T-helper 1 cell treated with Interleukin-12 subunit alpha and Interleukin-12 subunit beta and Interleukin-4 antibody, amounts not matched to agents 30 ng/mL and 1 ng/mL, for 36 hours (primary cell): ENCODE results near the gene EIF6. TPM values are rescaled to one million over a fixed set of nuclear protein-coding genes. Genes with fewer than 3 reads are reported as not detected.
"Not testable (repeated sequence)": the region's sequence is repeated elsewhere in the genome, so short reads cannot be mapped to it uniquely, and the experiment has no call there.

Source experiments
- intact Hi-C: fragments of 100-400 bp; cut with micrococcal nuclease; formaldehyde crosslinking; loops from one replicate; pipeline ENCODE4 v1.15.1; 2024
- total RNA-seq: library from RNA; stranded (reverse); gene quantifications from 2 replicates; pipeline ENCODE4 v1.2.3, GENCODE V29; 2022

The EIF6 gene
- 115 and 118 TPM in 2 replicates for total RNA-seq

DNA sequence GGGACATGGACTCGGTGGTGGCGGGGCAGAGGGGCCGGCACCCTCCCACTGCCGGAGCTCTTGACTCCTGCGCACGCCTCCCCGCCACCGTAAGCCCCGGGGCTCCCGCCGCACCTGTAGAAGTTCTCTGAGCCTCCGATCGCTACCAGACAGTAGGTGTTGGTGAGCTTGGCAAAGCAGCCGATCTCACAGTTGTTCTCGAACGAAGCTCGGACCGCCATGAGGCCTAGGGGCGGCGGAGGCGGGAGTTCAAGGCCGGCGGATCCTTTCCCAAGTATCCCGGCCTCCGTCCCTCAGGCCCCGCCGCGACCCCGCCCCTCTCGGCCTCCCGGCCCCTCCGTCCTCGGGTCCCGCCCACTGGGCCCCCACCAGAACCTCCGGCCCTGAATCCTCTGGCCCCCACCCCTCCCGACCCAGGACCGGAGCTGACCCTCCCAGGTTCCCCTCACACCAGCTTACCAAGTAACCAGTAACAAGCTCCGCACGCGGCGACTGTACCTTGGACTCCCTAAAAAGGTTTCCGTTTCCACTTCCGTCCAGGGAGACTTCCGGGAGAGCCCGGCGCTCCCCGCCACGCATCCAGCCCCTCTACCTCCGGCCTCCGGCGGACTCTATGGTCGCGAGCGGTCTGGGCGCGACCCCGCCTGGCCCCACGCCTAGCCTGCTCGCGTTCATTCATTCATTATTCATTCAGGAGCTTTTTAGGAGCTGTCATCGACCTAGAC, at the start of gene EIF6:
EIF6 (minus strand) TSS at position 506 of the 725 bp plus-strand sequence; CDS start at position 221, 285 bp downstream.
- intact Hi-C loops = loop anchor here (1.0 to 10.0 kb wide), 7 partner anchors 20 to 668 kb away; partner anchors contain the start of genes ACSS2, CPNE1, ERGIC3 and RBM12

DNA sequence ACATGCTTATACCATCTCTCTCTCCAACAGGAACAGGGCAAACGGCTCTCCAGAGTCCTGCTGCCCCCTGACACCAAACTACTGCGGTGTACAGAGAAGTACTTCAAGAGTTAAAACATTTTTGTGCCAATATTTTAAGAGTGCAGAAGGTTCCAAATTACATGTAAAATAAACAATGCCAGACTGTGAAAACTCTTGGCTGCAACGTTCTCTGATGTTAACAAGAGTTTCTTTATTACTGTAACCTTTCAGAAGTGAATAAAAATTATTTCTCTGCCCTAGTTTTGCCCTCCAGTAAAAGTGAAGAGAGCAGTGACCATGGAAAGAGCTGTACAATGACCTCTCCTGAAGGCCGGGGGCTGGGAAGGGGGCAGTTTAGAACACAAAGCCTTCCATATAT, 49.0 kb upstream of the EIF6 start:
- intact Hi-C loops = no loop called here

DNA sequence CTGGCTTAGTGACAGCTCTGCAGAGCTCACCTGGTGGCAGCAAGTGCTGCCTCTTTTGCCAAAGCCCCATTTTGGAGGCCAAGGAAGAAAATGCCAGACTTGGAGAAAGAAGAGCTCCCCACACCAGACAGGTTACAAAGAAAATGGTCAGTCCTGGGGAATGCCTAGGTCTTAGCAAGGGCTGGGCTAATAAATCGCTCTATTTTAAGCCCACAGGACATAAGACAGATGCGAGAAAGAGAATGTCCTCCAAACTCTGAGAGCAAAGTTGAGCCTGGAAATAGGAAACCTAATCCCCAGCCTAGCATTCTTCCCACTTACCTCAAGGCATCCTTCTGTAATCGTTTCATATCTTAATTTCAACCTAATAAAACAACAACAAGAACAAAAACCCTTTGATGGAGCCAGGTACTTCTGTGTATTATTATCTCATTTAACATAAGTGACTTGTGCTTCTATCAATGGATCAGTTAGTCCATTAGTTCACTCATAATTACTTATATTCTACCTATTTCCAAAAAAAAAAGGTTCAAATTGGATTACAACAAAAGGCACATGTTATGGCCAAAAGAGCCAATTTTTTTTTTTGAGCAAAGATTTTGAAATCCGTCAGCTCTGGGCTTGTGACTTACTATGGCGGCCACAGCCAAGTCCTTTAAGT, 48.1 kb upstream of the EIF6 start:
- intact Hi-C loops = no loop called here

DNA sequence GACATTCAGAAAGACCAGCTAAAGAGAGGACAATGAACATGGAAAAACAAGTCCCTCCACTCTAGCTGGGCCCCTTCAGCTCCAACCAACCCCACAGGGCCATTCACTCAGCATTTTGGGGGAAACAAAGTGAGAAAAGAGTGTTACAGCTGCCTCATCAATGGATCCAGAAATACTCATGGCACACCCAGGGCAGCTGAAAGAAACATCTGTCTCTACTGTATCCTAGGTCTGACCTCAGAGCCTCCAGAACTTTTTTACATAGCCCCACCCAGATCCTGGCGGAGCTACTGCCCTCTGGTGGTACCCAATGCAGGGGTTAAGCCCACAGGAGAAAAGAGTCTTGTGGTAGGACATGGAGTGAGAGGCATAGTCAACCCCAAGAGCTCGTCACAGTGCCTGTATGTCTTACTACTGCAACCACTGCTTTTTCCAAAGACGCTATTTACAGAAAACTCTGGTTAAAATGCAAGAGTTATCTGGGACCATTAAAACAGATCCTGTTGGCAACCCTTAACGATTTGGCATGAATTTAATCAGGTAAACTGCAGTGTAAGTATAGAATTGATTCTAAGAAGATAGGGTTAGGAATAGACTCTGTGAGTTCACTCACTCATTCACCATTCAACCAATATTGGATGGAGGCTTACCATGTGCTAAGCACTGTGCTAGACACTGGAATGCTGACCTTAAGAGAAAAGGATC, 45.0 kb upstream of the EIF6 start:
- intact Hi-C loops = loop anchor here (1.0 kb wide), 1 partner anchor 25 kb away; no protein-coding TSS in a partner anchor

DNA sequence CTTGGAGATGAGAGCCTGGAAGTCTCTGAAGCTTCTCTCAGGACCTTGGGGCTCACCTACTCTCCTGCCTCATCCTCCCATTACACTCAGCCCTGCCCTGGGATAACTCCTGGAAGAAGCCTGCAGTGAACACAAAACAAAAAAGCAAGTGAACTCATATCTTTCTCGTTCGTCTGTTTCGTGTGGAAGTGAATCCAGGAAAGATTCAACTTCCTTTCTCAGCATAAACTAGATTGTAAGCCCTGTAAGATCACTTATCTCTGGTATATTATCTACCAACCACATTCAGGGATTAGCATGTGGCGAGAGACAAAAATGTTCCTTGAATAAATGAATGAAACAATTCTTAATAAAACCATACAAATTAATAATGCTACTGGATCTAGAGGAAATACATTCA, 44.1 kb upstream of the EIF6 start:
- intact Hi-C loops = loop anchor here (1.0 kb wide), 1 partner anchor 24 kb away; no protein-coding TSS in a partner anchor

DNA sequence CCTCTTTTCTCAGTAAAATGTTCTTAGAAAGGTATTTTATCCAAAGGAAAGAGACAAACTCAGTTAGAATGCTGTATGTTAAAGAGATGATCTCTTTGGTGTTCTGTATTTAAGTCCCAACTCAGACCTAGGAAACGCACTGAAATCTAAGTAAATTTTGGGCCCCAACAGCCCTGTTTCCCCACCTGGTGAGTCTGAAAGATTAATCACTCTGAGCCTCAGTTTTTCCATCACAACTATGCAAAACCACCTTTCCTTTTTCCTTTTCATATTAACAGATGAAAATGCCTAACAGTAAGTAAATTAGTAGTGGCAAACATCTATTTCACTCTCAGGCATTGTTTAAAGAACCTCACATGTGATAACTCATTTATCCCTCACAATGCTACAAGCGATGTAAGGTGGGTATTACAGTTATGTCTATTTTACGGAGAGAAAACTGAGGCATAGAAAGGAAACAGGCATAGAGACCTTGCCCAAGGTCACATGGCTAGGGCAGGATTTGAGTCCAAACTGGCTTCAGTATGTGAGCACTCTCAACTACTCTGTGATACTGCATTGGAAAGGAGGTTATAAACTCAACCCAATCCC, 43.6 kb upstream of the EIF6 start:
- intact Hi-C loops = no loop called here

DNA sequence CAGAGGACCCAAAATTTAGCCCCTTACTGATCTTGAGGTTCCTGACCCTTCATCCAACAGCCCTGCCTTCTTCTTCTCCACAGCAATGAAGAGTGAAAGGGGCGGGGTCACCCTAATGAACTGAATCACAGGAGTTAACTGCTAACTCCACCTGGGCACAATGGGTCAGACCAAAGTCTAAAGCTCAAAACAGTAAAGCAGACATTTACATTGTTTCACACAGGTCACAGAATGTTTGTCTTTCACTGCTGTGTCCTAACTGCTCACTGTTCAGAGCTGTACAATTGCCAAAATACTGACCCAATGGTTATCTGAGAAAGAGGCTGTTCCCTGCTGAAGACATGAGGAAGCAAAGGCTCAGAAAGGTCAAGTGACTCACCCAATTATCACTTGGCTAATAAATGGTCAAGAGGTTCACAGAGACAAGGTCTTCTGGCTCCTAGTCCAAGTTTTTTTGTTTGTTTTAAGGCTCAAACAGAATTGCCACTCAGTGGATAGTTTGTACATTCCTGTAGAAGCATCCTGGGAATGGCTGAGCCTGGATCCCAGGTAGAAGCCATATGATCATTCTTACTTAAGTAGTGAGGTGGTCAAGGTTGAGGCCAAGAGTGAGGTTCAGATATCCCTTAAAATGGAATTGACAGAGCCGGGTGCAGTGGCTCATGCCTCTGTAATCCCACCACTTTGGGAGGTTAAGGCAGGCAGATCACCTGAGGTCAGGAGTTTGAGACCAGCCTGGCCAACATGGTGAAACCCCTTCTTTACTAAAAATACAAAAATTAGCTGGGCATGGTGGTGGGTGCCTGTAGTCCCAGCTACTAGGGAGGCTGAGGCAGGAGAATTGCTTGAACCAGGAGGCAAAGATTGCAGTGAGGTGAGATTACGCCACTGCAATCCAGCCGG, 42.8 kb upstream of the EIF6 start:
- intact Hi-C loops = no loop called here

DNA sequence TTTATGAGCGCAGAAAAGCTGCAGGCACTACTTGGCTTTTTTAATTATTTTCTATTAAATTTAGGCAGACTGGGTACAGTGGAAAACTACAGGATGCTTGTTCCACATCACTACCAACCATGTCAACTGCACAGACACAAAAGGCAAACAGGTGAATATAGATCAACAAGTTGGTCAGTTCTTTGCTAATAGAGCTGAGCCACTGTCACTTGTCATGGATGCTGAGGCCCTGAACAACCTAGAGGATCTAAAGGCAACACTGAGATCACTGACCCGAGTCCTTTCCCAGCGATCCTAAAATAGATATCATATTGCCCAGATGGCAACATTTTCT, 42.1 kb upstream of the EIF6 start:
- intact Hi-C loops = no loop called here

DNA sequence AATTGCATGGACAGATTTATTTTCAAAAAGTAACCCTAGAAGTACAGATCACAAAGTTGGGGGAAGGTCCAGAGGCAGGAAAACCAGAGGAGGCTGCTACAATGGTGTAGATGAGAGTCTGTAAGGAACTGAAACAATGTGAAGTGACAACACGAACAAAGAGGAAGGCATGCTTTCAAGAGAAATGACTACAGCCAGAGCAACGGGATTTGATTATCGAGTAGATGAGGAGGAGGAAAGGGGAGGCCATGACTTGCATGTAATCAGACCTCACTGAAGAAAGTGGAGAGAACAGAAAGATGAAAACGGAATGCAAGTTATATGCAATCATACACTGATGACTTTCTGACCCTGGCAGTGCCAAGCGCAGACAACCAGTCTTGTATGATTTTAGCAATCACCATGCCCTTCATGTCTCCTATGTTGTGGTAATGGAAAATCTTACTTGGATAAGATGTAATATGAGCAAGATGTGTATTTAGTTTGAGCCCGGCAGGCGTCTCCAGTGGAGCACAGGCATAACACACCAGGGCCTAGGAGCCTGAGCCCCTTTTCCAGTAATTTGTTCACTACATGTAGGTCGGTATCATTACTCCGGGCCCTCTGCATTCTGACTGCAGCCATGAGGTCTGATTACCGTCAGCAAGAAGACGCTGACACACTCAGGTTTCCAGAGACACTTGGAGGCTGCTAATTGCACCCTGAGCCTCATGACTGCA, 41.6 kb upstream of the EIF6 start:
- intact Hi-C loops = no loop called here

DNA sequence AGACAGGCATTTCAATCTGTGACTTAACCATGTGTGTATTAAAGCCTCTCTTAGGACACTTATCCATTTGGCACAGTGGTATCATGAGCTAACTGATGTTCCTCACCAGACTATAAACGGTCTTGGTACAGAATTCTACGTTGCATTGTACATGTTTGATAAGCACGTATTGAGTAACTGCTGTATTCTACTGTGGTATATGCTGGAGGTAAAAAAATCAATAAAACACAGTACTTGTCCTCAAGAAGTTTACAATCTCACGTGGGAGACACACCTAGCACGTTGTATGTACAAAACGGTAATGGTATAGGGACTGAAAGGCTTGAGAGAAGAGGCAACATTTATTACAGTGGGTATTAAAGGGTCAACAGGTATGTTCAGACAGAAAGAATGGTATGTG, 40.8 kb upstream of the EIF6 start:
- intact Hi-C loops = no loop called here

DNA sequence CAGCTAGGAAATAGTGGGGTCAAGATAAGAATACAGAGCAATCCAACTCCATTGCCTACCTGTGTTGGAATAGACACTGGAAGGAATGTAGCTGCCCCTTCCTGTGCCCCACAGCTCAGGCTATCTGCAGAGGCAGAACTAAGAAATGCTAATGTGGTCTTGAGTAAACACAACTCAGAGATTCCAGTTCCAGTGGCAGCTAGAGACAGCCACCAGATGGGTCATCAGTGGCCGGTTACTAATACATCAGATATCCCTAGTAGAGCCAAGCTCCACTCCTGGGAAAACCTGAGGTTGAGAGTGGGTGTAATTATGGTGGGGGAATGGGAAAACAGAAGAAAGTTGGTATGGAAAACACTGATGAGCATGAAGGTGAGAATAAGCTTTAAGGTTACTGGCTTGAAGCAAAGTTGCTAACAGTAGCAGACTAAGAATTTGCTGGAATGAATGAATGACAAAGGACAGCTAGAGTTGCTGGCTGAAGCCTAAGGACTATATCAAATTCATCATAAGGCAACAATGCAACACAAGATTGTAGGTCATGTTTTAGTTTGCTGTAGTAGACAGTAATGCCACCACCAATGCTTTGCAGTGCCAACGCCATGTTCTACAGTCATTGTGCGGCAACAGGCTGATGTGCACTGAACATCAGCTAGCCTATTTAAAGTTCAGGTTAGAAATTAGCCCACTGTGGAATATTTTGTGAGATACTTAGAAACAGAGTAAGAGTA, 36.0 kb upstream of the EIF6 start:
- intact Hi-C loops = loop anchor here (2.0 kb wide), 1 partner anchor 14 kb away; no protein-coding TSS in a partner anchor

DNA sequence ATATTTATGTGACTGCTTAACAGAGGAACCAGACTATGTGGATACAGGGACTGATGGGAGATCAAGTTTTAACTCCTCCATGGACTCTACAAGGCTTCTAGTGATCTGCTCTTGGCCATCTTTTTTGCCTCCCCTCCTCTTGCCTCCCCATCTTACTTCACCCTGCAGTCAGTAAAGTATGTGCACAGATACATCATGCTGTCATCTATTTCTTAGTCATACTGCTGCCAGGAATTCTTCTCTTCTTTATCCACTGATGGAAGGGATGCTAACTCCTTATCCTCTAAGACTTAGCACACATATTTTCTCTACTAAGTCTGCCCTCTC, 35.3 kb upstream of the EIF6 start:
- intact Hi-C loops = loop anchor here (2.0 kb wide), 1 partner anchor 13 kb away; no protein-coding TSS in a partner anchor

DNA sequence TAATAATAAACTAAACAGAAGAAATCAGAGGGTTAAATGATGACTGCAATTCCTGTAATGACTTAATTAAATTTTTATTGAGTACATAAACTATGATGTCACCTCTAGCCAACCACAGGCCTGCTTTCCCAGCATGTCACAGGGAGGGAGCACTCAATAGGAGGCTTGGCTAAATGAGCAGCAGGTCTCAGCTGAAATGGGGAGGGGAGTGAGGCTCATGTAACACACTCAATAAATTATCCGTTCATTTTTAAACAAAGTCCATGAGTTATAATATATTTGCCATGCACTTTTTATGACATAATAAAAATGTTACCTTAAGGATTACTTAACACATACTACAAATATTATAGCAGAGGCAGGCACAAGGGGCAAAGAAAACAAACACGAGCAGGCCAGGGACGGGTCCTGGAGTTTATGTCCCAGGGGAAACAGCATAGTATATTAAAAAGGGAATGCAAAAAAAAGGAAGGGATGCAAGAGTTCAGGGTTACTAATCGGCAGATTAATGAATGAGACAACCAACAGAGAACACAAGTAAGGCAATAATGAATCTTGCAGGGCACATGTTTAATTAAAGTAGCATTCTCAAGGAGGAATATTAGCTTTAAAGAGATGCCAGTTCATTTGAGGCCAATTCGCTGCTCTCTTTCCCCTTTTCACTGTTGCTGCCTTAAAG, 34.8 kb upstream of the EIF6 start:
- intact Hi-C loops = no loop called here

DNA sequence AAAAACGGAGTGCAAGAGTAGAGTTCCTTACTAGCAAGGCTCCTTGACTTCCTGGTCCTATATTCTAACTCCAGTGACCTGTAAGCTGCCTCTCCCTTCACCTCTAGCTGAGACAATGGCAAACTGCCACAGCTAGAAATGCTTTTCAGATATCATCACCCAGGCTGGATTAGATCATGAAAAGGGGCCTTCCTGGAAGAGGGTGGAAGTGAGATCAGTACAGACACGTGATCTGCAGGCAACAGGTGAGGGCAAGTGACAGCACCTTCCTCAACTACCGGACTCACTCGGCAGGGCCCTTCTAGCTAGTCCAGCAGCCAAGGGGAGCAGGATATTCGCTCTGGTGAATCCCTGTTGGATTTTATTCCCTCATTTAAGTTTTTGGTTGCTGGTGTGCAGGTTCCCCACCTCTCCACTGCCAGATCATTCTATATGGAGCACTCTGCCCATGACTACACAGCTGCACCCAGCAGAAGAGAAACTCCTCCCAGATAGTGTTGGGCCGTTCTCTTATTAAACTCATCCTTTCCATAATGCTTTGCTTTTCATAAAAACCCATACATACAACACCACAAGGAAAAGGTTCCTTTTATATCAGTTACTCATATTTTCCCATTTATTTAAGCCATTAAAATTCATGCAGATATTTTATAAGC, 34.1 kb upstream of the EIF6 start:
- intact Hi-C loops = no loop called here

DNA sequence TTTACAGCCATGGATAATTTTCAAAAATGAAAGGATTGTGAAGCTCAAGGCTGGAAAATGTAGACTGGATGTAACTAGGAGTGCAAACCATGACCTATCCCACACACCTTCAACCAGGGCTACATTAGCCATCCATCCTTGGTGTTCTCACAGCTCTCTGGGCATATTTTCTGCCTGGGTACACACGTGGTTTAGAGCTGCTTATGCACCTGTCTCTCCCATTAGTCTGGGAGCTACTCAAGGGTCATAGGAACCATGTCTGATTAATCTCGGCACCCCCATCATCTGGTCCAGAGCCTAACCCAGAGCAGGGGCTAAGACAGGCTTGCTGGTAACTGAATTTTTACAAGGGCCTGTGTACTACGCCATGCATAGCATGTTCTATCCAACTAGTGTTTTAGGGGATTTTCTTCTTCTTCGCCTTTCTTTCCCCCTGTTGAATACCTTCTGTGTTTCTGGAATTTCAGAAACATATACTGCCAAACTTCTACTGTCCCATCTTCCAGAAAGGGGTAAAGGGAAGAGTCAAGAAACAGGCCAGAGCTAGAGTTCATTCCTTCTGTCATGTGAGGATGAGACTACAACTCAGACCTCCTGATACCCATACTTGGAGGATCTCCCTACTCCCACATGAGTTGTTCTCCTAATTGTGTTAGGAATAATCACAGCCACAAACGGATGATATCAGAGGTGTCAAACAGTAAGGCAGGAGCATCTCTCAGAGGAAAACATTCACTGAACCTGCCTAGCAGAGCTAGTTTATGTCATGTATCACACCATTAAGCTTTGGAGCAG, 33.0 kb upstream of the EIF6 start:
- intact Hi-C loops = no loop called here

DNA sequence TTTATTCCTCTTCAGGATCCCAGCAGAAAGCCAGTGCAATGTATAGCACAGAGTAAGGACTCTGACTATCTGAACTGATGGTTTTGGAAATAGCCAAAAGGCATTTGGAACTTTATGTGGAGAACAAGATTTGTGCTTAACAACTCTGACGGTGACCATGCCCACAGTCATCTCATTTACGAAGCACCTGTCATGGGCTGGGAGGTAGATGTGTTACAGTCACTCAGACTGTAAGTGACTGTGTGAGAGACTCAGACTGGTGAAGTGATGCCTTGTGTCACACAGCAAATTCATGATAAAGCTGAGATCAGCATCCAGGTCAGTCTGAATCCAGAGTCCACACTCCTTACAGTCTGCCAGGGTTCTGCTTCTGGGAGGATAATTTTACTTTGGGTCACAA, 31.5 kb upstream of the EIF6 start:
- intact Hi-C loops = no loop called here

DNA sequence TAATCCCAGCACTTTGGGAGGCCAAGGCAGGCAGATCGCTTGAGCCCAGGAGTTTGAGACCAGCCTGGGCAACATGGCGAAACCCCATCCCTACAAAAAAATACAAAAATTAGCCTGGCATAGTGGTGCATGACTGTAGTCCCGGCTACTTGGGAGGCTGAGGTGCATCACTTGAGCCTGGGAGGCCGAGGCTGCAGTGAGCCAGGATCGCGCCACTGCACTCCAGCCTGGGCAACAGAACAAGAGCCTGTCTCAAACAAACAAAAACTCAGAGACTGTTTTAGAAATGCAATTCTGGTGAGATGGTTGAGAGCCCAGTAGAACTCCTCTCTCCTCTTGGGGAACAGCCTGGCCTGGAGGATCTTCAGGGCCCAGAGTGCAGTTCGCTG, 31.1 kb upstream of the EIF6 start:
- intact Hi-C loops = not testable (repeated sequence)
